GM12878 (cell line): ENCODE data around the gene ADGRD2. TPM values are rescaled to one million over a fixed set of nuclear protein-coding genes. Genes with fewer than 3 reads are reported as not detected.

Experiments
- ATAC-seq: fragments of 200-7000 bp; cut with Tn5 transposase; 3 replicates; pipeline ENCODE4 v1.9.1; 2020; ENCODE audit warnings: mild to moderate bottlenecking, moderate library complexity
- BruUV-seq: library from RNA; stranded (reverse); fragments of 400-500 nt; replicated peaks from 2 replicates; lab custom pipeline; 2021; lab: Mats Ljungman, UMichigan
- CTCF ChIA-PET: fragments of 300-600 bp; sonication (Branson Sonifier 250); formaldehyde crosslinking; extraction: SDS; loops from one replicate; lab custom pipeline; 2021; ENCODE audit warnings: inconsistent platforms; lab: Yijun Ruan, JAX
- POLR2A ChIA-PET: fragments of 350-600 bp; formaldehyde crosslinking; extraction: SDS; loops from one replicate; lab custom pipeline; 2021; ENCODE audit warnings: inconsistent platforms; lab: Charles Lee
- RAD21 ChIA-PET: fragments of 300-600 bp; sonication (Branson Sonifier 250); formaldehyde crosslinking; loops from one replicate; lab custom pipeline; 2023; ENCODE audit warnings: antibody characterized with exemption; ENCODE audit not compliant: unreplicated experiment; lab: Charles Lee
- SMC1A ChIA-PET: fragments of 300-600 bp; sonication (Branson Sonifier 250); formaldehyde crosslinking; loops from one replicate; lab custom pipeline; 2023; ENCODE audit not compliant: unreplicated experiment, uncharacterized antibody; lab: Charles Lee
- DNase-seq: peaks from one replicate; pipeline ENCODE4 v3.0.0-alpha.2; 2011; ENCODE audit warnings: low read depth, low spot score
- FAIRE-seq: peaks from 3 replicates; lab custom pipeline; 2011; peaks lifted over from hg19 to GRCh38; lab: Jason Lieb, UNC
- H2AFZ ChIP-seq: 2 replicates; pipeline ENCODE4 v1.6.0; 2011; ENCODE audit warnings: low read depth, low read length, control low read depth; ENCODE audit not compliant: control insufficient read depth
- H3K27ac ChIP-seq: 2 replicates; pipeline ENCODE4 v1.5.1; 2011; ENCODE audit warnings: control low read depth; ENCODE audit not compliant: control insufficient read depth, insufficient read depth
- H3K27me3 ChIP-seq, 2 experiments: replicated peaks in 1 of 2; 2 replicates each; pipeline versions ENCODE4 v1.6.0 to v1.6.1; 2011; ENCODE audit warnings: low read length in 1 of 2; ENCODE audit not compliant: control insufficient read depth in 2 of 2, insufficient read depth in 2 of 2
- H3K36me3 ChIP-seq, 2 experiments: 2 replicates each; pipeline ENCODE4 v1.5.1; 2011; ENCODE audit warnings: low read length in 1 of 2; ENCODE audit not compliant: control insufficient read depth in 2 of 2, insufficient read depth in 2 of 2
- H3K4me1 ChIP-seq: 2 replicates; pipeline ENCODE4 v1.6.1; 2011; ENCODE audit warnings: mild to moderate bottlenecking, low read length, moderate library complexity, mixed read lengths; ENCODE audit not compliant: control insufficient read depth, insufficient read depth
- H3K4me2 ChIP-seq: 2 replicates; pipeline ENCODE4 v1.6.0; 2011; ENCODE audit warnings: control low read depth; ENCODE audit not compliant: control insufficient read depth, insufficient read depth
- H3K4me3 ChIP-seq: fragments of 200-600 bp; sonication (generic); 2 replicates; pipeline ENCODE4 v1.5.1; 2016
- H3K79me2 ChIP-seq: 2 replicates; pipeline ENCODE4 v1.6.0; 2011; ENCODE audit warnings: low read length; ENCODE audit not compliant: control insufficient read depth, insufficient read depth
- H3K9ac ChIP-seq: 2 replicates; pipeline ENCODE4 v1.8.0; 2011; ENCODE audit warnings: low read length, control low read depth, mixed read lengths; ENCODE audit not compliant: control insufficient read depth, insufficient read depth
- H3K9me3 ChIP-seq: replicated peaks from 3 replicates; pipeline ENCODE4 v1.5.1; 2011; ENCODE audit warnings: mild to moderate bottlenecking, low read length; ENCODE audit not compliant: control insufficient read depth, insufficient read depth
- H4K20me1 ChIP-seq: 2 replicates; pipeline ENCODE4 v1.6.0; 2011; ENCODE audit not compliant: control insufficient read depth, insufficient read depth
- CEBPB ChIP-seq, 2 experiments: fragments of 150-350 bp in 1 of 2; IDR thresholded peaks; 2 replicates each; pipeline ENCODE4 v1.6.1; 2012 to 2014; ENCODE audit warnings: low read depth in 2 of 2, low read length in 2 of 2, borderline replicate concordance in 1 of 2, inconsistent platforms in 1 of 2
- CREB1 ChIP-seq: IDR thresholded peaks from 2 replicates; pipeline ENCODE4 v1.6.1; 2012; ENCODE audit warnings: low read depth, mild to moderate bottlenecking, inconsistent platforms
- HDGF ChIP-seq: fragments of 450-650 bp; IDR thresholded peaks from 2 replicates; pipeline ENCODE4 v1.6.1; 2016; ENCODE audit warnings: antibody characterized with exemption
- KAT2A ChIP-seq: conservative IDR thresholded peaks from 2 replicates; pipeline ENCODE4 v1.6.1; 2011; ENCODE audit warnings: low read depth, low read length; ENCODE audit not compliant: control insufficient read depth
- MTA3 ChIP-seq: IDR thresholded peaks from 2 replicates; pipeline ENCODE4 v1.6.1; 2012; ENCODE audit warnings: low read length, inconsistent platforms, borderline replicate concordance
- MXI1 ChIP-seq: fragments of 150-350 bp; IDR thresholded peaks from 2 replicates; pipeline ENCODE4 v1.6.1; 2011; ENCODE audit warnings: low read depth, mild to moderate bottlenecking, inconsistent platforms, low read length, improper control_type of control experiment
- RFX5 ChIP-seq: IDR thresholded peaks from 2 replicates; pipeline ENCODE4 v1.6.1; 2011; ENCODE audit warnings: low read depth, low read length, improper control_type of control experiment
- ZNF24 ChIP-seq: fragments of 450-650 bp; IDR thresholded peaks from 2 replicates; pipeline ENCODE4 v1.6.1; 2017; ENCODE audit warnings: antibody characterized with exemption, mild to moderate bottlenecking
- WGBS: methylation state at CpG from one replicate; pipeline ENCODE4 v1.1.6; 2016; ENCODE audit warnings: low lambda C conversion rate; ENCODE audit not compliant: insufficient replicate concordance, insufficient coverage; ENCODE audit errors: missing lambda C conversion rate; 5-methylcytosine and 5-hydroxymethylcytosine counted together
- in situ Hi-C: fragments of 300-500 bp; cut with MboI; formaldehyde crosslinking; loops from 9 replicates; pipeline ENCODE4 v1.14.3; 2018; ENCODE audit warnings: mixed read lengths
- intact Hi-C: fragments of 100-400 bp; cut with micrococcal nuclease; formaldehyde crosslinking; loops from one replicate; pipeline ENCODE4 v1.14.2; 2022; ENCODE audit not compliant: unreplicated experiment
- polyA plus RNA-seq, 11 experiments: library from polyadenylated mRNA; depleted of rRNA in 4 of 11; unstranded in 6 of 11; stranded (reverse) in 5 of 11; fragments of >200 nt; fragmentation: Nextera tagmentation in 4 of 11; fragmentation: Illumina TruSeq in 1 of 11; extraction: Ambion mirVana in 4 of 11; extraction: Trizol in 1 of 11; gene quantifications; 1 replicate in 1 of 11; 2 replicates in 10 of 11; pipeline versions ENCODE4 v1.2.1 to v1.2.3, GENCODE V29; 2011 to 2016; ENCODE audit warnings: inconsistent platforms in 2 of 11, missing spikeins in 2 of 11, low read depth in 1 of 11
- total RNA-seq, 4 experiments: library from RNA; depleted of rRNA in 3 of 4; stranded (reverse); fragments of >200 nt in 3 of 4; fragmentation: Illumina TruSeq in 1 of 4; extraction: Trizol in 1 of 4; gene quantifications; 2 replicates each; pipeline versions ENCODE4 v1.2.1 to v1.2.3, GENCODE V29; 2013 to 2021
- TF ChIP-seq, protein P1 (sequence below): fragments of 150-350 bp; IDR thresholded peaks from 2 replicates; pipeline ENCODE4 v1.6.1; 2016; ENCODE audit warnings: low read depth, low read length

ADGRD2 gene
- total and polyA plus RNA-seq, 10 of the 15 experiments (the other 5 are each of a cell fraction or from before 2014, with no cell fraction given), result not detected

DNA sequence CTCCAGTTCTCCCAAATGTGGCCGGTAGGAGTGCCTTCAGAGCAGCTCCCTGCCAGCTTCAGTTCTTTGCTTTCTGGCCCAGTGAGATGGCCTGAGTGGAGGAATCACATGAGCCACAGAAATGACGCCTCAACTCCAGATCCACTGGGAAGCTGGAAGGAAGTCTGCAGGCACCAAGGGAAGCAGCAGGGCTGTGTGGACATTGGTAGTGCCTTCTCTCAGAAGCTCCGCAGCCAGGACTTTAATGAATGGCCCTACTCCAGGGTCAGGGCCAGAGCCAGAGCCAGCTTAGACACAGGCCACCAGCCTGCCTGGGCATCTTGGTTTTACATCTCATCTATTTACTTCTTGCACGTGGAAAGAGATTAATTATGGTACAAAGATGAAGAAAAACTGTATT is 23.0 kb upstream of the ADGRD2 start:
- Histone ChIP-seq H3K9ac (no peak overlapping the region), H3K36me3 (no peaks in the 10 kb centered on the region), H3K4me3 (no peak overlapping the region), H3K9me3 (no peaks in the 10 kb centered on the region), H3K27ac (no peak overlapping the region), H3K79me2 (no peaks in the 10 kb centered on the region), H3K4me1 (no peaks in the 10 kb centered on the region), H4K20me1 (no peaks in the 10 kb centered on the region), H3K4me2 (no peak overlapping the region), H2AFZ (no peak overlapping the region), H3K27me3 (no peaks in the 10 kb centered on the region)
- FAIRE-seq (no peak), DNase-seq (no peak), ATAC-seq (no peak)
- TF ChIP-seq RFX5 (no peak), ZNF24 (no peak), CEBPB (IDR thresholded peaks at IDR 0.05; ENCODE audit: borderline replicate concordance in 1 of 2, low read depth in 2 of 2, low read length in 2 of 2) (no peak), MTA3 (no peak), KAT2A (no peak), CREB1 (no peak), HDGF (no peak), MXI1 (no peak)
- TF ChIP-seq, protein P1, sequence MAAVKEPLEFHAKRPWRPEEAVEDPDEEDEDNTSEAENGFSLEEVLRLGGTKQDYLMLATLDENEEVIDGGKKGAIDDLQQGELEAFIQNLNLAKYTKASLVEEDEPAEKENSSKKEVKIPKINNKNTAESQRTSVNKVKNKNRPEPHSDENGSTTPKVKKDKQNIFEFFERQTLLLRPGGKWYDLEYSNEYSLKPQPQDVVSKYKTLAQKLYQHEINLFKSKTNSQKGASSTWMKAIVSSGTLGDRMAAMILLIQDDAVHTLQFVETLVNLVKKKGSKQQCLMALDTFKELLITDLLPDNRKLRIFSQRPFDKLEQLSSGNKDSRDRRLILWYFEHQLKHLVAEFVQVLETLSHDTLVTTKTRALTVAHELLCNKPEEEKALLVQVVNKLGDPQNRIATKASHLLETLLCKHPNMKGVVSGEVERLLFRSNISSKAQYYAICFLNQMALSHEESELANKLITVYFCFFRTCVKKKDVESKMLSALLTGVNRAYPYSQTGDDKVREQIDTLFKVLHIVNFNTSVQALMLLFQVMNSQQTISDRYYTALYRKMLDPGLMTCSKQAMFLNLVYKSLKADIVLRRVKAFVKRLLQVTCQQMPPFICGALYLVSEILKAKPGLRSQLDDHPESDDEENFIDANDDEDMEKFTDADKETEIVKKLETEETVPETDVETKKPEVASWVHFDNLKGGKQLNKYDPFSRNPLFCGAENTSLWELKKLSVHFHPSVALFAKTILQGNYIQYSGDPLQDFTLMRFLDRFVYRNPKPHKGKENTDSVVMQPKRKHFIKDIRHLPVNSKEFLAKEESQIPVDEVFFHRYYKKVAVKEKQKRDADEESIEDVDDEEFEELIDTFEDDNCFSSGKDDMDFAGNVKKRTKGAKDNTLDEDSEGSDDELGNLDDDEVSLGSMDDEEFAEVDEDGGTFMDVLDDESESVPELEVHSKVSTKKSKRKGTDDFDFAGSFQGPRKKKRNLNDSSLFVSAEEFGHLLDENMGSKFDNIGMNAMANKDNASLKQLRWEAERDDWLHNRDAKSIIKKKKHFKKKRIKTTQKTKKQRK, result no peak
- 41% methylated on average over 4 of the region's 4 CpGs for WGBS
- CTCF ChIA-PET, result no interaction called here
- SMC1A ChIA-PET, result no interaction called here
- in situ Hi-C loops, result no loop called here
- intact Hi-C loops, result no loop called here
- RAD21 ChIA-PET, result no interaction called here
- POLR2A ChIA-PET, result no interaction called here
- no TSS peak for BruUV-seq
